ENCODE results near the gene LRMDA.

Gene LRMDA

GRCh38 chr10:76085002-76085816 is 653.8 kb downstream of the LRMDA start:
- Mint-ChIP-seq H3K4me3 (no peak overlapping the region), H3K27ac (no peak overlapping the region), H3K36me3 (ENCODE audit: low read depth) (peaks cover 21% of the 10 kb centered on the region), H3K27me3 (no peaks in the 10 kb centered on the region), H3K9me3 (no peaks in the 10 kb centered on the region), H3K4me1 (ENCODE audit: low read depth) (peaks cover 16% of the 10 kb centered on the region)
- intact Hi-C loops (cut with micrococcal nuclease): no loop called here

DNA sequence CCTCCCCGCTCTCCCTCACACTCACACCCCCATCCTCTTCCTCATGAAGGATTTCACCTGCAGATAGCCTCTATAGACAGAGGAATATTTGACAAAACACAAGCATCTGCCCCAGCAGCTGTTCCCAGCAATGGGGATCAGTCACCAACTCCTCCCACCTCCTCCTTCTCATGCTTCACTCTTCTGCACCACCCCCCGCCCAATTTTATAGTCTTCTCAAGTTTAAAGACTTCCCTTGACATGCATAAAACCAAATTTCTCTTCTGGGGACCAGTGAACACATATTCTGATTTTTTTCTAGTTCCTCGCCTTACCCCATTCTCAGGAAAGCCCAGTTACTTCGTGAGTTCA is 654.4 kb downstream of the LRMDA start:
- H3K4me1 Mint-ChIP-seq (ENCODE audit: low read depth): peaks cover 16% of the 10 kb centered on the region
- no peak overlapping the region for H3K4me3 Mint-ChIP-seq
- no peak overlapping the region for H3K27ac Mint-ChIP-seq
- peaks cover 23% of the 10 kb centered on the region for H3K36me3 Mint-ChIP-seq (ENCODE audit: low read depth)
- intact Hi-C loops (cut with micrococcal nuclease): no loop called here
- H3K9me3 Mint-ChIP-seq: no peaks in the 10 kb centered on the region
- H3K27me3 Mint-ChIP-seq: no peaks in the 10 kb centered on the region

DNA sequence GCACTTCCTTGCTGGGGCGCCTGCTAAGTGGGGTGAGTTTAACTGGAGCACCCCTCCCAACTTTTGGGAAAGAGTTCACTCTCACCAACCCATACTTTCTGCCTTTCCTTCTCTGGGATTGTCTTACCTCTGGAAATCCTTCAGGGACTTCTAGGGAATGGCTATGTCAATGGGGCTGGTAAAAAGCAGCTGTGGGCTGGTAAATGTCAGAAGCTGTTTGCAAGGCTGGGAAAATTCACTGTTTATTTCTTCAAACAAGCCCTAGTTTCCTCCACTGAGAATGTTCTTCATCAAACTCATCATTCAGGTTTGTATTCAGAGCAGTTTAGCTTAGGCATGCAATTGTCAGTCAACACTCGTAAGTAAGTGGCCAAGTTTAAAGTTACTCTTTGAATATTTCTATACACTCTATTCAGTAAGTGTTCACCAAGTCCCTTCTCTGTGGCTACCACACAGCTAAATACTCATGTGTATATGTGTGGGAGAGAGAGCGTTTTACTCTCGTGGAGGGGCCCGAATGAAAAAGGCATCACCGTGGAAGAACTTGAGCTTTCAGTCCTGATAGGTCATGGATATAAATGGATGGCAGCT is 654.8 kb downstream of the LRMDA start:
- intact Hi-C loops (cut with micrococcal nuclease): no loop called here

DNA sequence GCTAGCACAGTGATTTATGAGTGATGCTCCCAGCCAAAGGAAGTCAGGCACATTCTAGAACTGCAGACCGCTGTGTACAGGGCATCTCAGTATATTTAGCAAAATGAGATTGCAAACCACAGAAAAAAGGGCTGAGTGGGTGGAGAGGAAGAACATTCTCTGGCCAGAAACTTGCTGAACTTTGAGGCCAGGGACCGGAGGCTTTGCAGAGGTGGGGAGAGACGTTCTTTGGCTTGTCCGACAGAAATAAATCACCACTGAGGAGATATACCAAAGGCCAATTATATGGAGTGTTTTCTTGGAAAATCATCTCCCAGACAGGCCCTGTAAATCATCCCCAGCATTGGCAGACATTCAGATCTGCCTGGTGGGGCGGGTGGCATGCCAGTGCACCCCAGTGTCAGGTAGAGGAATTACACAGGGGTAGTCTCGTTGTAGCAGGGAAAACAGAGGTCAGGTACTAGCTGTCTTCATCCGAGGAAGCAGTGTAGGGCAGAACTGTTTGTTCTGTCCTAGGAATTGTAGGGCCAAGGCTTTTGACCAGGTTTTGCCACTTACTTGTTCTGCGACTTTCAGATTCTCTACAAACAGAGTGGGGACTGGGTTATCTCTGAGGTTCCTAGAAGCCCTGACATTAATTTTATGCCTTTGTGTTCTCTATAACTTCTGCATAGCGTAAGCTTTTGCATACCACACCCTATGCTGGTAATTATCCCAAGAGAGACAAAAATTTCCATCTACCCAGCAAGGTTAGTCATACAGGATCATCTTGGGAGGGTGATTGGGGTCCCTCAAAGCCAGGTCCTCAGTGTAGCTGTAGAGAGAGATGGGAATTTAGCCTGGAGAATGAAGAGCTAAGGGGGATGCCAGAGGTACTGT is 655.6 kb downstream of the LRMDA start:
- intact Hi-C loops (cut with micrococcal nuclease): no loop called here
- H3K27ac Mint-ChIP-seq: no peak overlapping the region
- H3K4me1 Mint-ChIP-seq (ENCODE audit: low read depth): peaks cover 16% of the 10 kb centered on the region
- H3K36me3 Mint-ChIP-seq (ENCODE audit: low read depth): peaks cover 23% of the 10 kb centered on the region
- no peaks in the 10 kb centered on the region for H3K27me3 Mint-ChIP-seq
- H3K9me3 Mint-ChIP-seq: no peaks in the 10 kb centered on the region
- H3K4me3 Mint-ChIP-seq: no peak overlapping the region

More for the DNA sequence above, 654.8 kb downstream of the LRMDA start:
- Mint-ChIP-seq H3K27me3 (no peaks in the 10 kb centered on the region), H3K4me1 (ENCODE audit: low read depth) (peaks cover 16% of the 10 kb centered on the region), H3K27ac (no peak overlapping the region), H3K9me3 (no peaks in the 10 kb centered on the region), H3K36me3 (ENCODE audit: low read depth) (peaks cover 23% of the 10 kb centered on the region), H3K4me3 (no peak overlapping the region)

DNA sequence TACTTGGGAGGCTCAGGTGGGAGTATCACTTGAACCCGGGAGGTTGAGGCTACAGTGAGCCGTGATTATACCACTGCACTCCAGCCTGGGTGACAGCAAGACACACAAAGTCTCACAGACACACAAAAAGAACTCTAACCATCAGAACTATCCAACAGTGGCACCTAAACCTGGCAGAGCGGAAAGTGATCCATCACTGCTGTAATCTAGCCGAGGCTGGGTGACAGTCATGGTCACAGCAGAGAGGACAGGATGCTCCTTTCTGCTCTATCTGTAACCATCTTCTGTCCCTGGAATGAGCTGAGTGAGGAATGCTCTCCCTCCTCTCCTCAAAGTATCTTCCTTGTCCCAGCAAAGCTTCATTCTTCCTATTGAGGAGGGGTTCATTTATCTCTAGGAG is 656.6 kb downstream of the LRMDA start:
- H3K9me3 Mint-ChIP-seq: no peaks in the 10 kb centered on the region
- no peak overlapping the region for H3K4me3 Mint-ChIP-seq
- no peaks in the 10 kb centered on the region for H3K27me3 Mint-ChIP-seq
- peaks cover 23% of the 10 kb centered on the region for H3K36me3 Mint-ChIP-seq (ENCODE audit: low read depth)
- peaks cover 16% of the 10 kb centered on the region for H3K4me1 Mint-ChIP-seq (ENCODE audit: low read depth)
- no peak overlapping the region for H3K27ac Mint-ChIP-seq
- intact Hi-C loops (cut with micrococcal nuclease): no loop called here

DNA sequence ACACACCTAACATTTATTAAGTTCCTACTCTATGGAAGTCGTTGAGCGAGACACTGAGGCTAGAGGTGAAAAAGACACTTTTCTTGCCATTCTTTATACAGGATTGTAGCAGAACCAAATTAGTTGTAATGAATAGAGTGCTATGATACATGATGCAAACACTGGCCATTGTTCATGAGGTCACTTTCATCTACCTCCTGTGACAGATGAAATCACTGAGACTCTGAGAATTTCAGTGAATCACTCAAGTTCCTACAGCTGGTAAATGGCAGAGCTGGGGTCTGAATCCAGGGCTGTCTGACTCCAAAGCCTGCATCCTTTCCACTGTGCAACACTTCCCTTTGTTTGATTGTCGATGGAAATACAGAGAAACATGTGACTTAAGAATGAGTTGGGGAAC is 657.6 kb downstream of the LRMDA start:
- peaks cover 23% of the 10 kb centered on the region for H3K36me3 Mint-ChIP-seq (ENCODE audit: low read depth)
- H3K27me3 Mint-ChIP-seq: no peaks in the 10 kb centered on the region
- no peaks in the 10 kb centered on the region for H3K9me3 Mint-ChIP-seq
- H3K27ac Mint-ChIP-seq: no peak overlapping the region
- H3K4me1 Mint-ChIP-seq (ENCODE audit: low read depth): peaks cover 16% of the 10 kb centered on the region
- intact Hi-C loops (cut with micrococcal nuclease): no loop called here
- H3K4me3 Mint-ChIP-seq: no peak overlapping the region

DNA sequence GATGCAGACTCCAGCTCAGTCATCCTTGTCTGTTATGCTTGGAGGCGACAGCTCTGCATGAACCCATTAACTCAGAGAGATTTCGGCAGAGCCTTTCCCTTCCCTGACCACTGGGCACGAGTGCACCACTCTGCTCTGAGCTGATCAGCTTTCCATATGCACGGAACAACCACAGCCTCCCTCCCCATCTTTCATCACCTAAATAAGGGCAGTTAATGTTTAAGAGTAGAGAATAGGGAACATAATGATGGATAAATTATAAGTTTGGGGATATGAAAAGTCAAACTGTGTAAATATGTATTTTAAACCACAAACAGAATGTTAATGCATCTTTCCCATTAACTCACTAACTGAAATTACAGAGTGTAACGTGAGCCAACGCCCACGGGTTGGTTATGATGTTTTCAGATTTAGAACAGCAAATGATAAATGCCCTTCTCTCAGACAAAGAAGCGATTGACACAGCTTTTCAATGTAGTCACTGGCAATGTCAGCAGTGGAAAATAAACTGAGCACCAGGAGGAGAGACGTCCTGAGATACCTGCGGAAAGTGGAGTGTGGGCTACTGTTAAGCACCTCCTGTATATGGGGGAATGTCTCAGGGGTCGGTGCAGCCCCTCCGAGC is 658.2 kb downstream of the LRMDA start:
- no peak overlapping the region for H3K4me3 Mint-ChIP-seq
- H3K36me3 Mint-ChIP-seq (ENCODE audit: low read depth): peaks cover 23% of the 10 kb centered on the region
- no peaks in the 10 kb centered on the region for H3K27me3 Mint-ChIP-seq
- no peaks in the 10 kb centered on the region for H3K9me3 Mint-ChIP-seq
- intact Hi-C loops (cut with micrococcal nuclease): no loop called here
- no peak overlapping the region for H3K27ac Mint-ChIP-seq
- peaks cover 16% of the 10 kb centered on the region for H3K4me1 Mint-ChIP-seq (ENCODE audit: low read depth)

GRCh38 chr10:76091926-76092325 is 660.5 kb downstream of the LRMDA start:
- peaks cover 12% of the 10 kb centered on the region for H3K36me3 Mint-ChIP-seq (ENCODE audit: low read depth)
- H3K4me1 Mint-ChIP-seq (ENCODE audit: low read depth): peaks cover under 1% of the 10 kb centered on the region
- no peak overlapping the region for H3K4me3 Mint-ChIP-seq
- no peaks in the 10 kb centered on the region for H3K27me3 Mint-ChIP-seq
- intact Hi-C loops (cut with micrococcal nuclease): no loop called here
- H3K9me3 Mint-ChIP-seq: no peaks in the 10 kb centered on the region
- no peak overlapping the region for H3K27ac Mint-ChIP-seq

GRCh38 chr10:76106611-76107010 is 675.2 kb downstream of the LRMDA start:
- no peaks in the 10 kb centered on the region for H3K9me3 Mint-ChIP-seq
- H3K27me3 Mint-ChIP-seq: no peaks in the 10 kb centered on the region
- H3K36me3 Mint-ChIP-seq (ENCODE audit: low read depth): peaks cover 13% of the 10 kb centered on the region
- intact Hi-C loops (cut with micrococcal nuclease): no loop called here
- no peak overlapping the region for H3K4me3 Mint-ChIP-seq
- peaks cover 7% of the 10 kb centered on the region for H3K4me1 Mint-ChIP-seq (ENCODE audit: low read depth)
- no peak overlapping the region for H3K27ac Mint-ChIP-seq

GRCh38 chr10:76108563-76109359 is 677.3 kb downstream of the LRMDA start:
- intact Hi-C loops (cut with micrococcal nuclease): no loop called here
- Mint-ChIP-seq H3K27ac (no peak overlapping the region), H3K36me3 (ENCODE audit: low read depth) (peaks cover 13% of the 10 kb centered on the region), H3K4me1 (ENCODE audit: low read depth) (no peaks in the 10 kb centered on the region), H3K27me3 (no peaks in the 10 kb centered on the region), H3K4me3 (no peak overlapping the region), H3K9me3 (no peaks in the 10 kb centered on the region)

GRCh38 chr10:76111404-76111803 is 680.0 kb downstream of the LRMDA start:
- no peaks in the 10 kb centered on the region for H3K4me1 Mint-ChIP-seq (ENCODE audit: low read depth)
- H3K36me3 Mint-ChIP-seq (ENCODE audit: low read depth): peaks cover 8% of the 10 kb centered on the region
- H3K9me3 Mint-ChIP-seq: no peaks in the 10 kb centered on the region
- intact Hi-C loops (cut with micrococcal nuclease): no loop called here
- no peak overlapping the region for H3K27ac Mint-ChIP-seq
- no peaks in the 10 kb centered on the region for H3K27me3 Mint-ChIP-seq
- H3K4me3 Mint-ChIP-seq: no peak overlapping the region

- no peaks in the 10 kb centered on the region for H3K9me3 Mint-ChIP-seq
- H3K4me1 Mint-ChIP-seq (ENCODE audit: low read depth): no peaks in the 10 kb centered on the region
- H3K27me3 Mint-ChIP-seq: no peaks in the 10 kb centered on the region
- H3K27ac Mint-ChIP-seq: no peak overlapping the region
- H3K36me3 Mint-ChIP-seq (ENCODE audit: low read depth): peaks cover 8% of the 10 kb centered on the region
- H3K4me3 Mint-ChIP-seq: no peak overlapping the region
- intact Hi-C loops (cut with micrococcal nuclease): no loop called here
Observed at GRCh38 chr10:76111986-76112825, 680.8 kb downstream of the LRMDA start.

- no peaks in the 10 kb centered on the region for H3K27me3 Mint-ChIP-seq
- intact Hi-C loops (cut with micrococcal nuclease): no loop called here
- H3K9me3 Mint-ChIP-seq: no peaks in the 10 kb centered on the region
- H3K4me3 Mint-ChIP-seq: no peak overlapping the region
- H3K4me1 Mint-ChIP-seq (ENCODE audit: low read depth): no peaks in the 10 kb centered on the region
- H3K27ac Mint-ChIP-seq: no peak overlapping the region
- peaks cover 8% of the 10 kb centered on the region for H3K36me3 Mint-ChIP-seq (ENCODE audit: low read depth)
Observed at GRCh38 chr10:76112826-76113150, 681.4 kb downstream of the LRMDA start.

All from dendritic cell treated with granulocyte-macrophage colony-stimulating factor and Interleukin-4, amounts not matched to agents 40 ng/mL and 50 ng/mL, for 4 days (primary cell).